Measurements from ENCODE around the gene FAM193A.
A peak's percentile ranks its signal among the peaks of the same experiment; 100 is the strongest.
"Not testable (repeated sequence)": the region's sequence is repeated elsewhere in the genome, so short reads cannot be mapped to it uniquely, and the experiment has no call there.

Gene FAM193A

GRCh38 chr4:2536193-2537010 lies at the start of gene FAM193A:
FAM193A (plus strand) TSS chr4:2536647; CDS start chr4:2536916, 269 bp downstream.
- peak; percentile 64 for DNase-seq

- no peak for DNase-seq
These were observed 49.5 kb upstream of the FAM193A start for GRCh38 chr4:2486981-2487380.

- no peak for DNase-seq
These were observed 48.8 kb upstream of the FAM193A start for GRCh38 chr4:2487632-2488031.

- no peak for DNase-seq
These were observed 47.2 kb upstream of the FAM193A start for GRCh38 chr4:2489081-2489805.

GRCh38 chr4:2489841-2490552 lies 46.5 kb upstream of the FAM193A start:
- DNase-seq, result no peak

- no peak for DNase-seq
These were observed 43.5 kb upstream of the FAM193A start for GRCh38 chr4:2492970-2493369.

GRCh38 chr4:2494992-2495391 lies 41.5 kb upstream of the FAM193A start:
- no peak for DNase-seq

- DNase-seq, result no peak
These were observed 39.1 kb upstream of the FAM193A start for GRCh38 chr4:2497324-2497723.

- DNase-seq, result no peak
These were observed 38.5 kb upstream of the FAM193A start for GRCh38 chr4:2497931-2498330.

GRCh38 chr4:2500547-2500946 lies 35.9 kb upstream of the FAM193A start:
- DNase-seq, result no peak

GRCh38 chr4:2501034-2501594 lies 35.3 kb upstream of the FAM193A start:
- no peak for DNase-seq

GRCh38 chr4:2503809-2504208 lies 32.6 kb upstream of the FAM193A start:
- no peak for DNase-seq

GRCh38 chr4:2507259-2507658 lies 29.2 kb upstream of the FAM193A start:
- DNase-seq, result no peak

- DNase-seq, result no peak
These were observed 28.6 kb upstream of the FAM193A start for GRCh38 chr4:2507855-2508254.

GRCh38 chr4:2510351-2511259 lies 25.8 kb upstream of the FAM193A start:
- no peak for DNase-seq

GRCh38 chr4:2511645-2512131 lies 24.8 kb upstream of the FAM193A start:
- no peak for DNase-seq

GRCh38 chr4:2512396-2513135 lies 23.9 kb upstream of the FAM193A start:
- DNase-seq, result no peak

GRCh38 chr4:2514193-2514592 lies 22.3 kb upstream of the FAM193A start:
- DNase-seq, result not testable (repeated sequence)

- DNase-seq, result not testable (repeated sequence)
These were observed 21.5 kb upstream of the FAM193A start for GRCh38 chr4:2514944-2515343.

GRCh38 chr4:2515830-2516550 lies 20.5 kb upstream of the FAM193A start:
- no peak for DNase-seq
